ENCODE measurements around the gene KLHL22.

GRCh38 chr22:20426259-20426615, 69.4 kb downstream of the KLHL22 start:
- TF ChIP-seq POLR2A (IDR thresholded peaks at IDR 0.05; ENCODE audit: low read depth) (no peak), POLR2AphosphoS5 (IDR thresholded peaks at IDR 0.05) (no peak), CTCF (IDR thresholded peaks at IDR 0.05) (no peak), EP300 (IDR thresholded peaks at IDR 0.05) (no peak)

Measured in esophagus muscularis mucosa (tissue), 4 donors.